Pancreas (tissue), 10 donors: ENCODE data around the gene COMMD8. TPM values are rescaled to one million over a fixed set of nuclear protein-coding genes. Genes with fewer than 3 reads are reported as not detected.

ENCODE experiments used
- ATAC-seq, 4 donors: fragments of 200-7000 bp; cut with Tn5 transposase; one replicate each; pipeline versions ENCODE4 v1.8.0 to v1.9.1; 2020; ENCODE audit warnings: mild to moderate bottlenecking in 4 of 4, moderate library complexity in 4 of 4
- DNase-seq, 6 donors: peaks; one replicate each; pipeline ENCODE4 v3.0.0-alpha.2; 2020
- FAIRE-seq: peaks from 2 replicates; lab custom pipeline; 2012; peaks lifted over from hg19 to GRCh38; lab: Jason Lieb, UNC
- H3K27ac ChIP-seq, 4 donors: fragments of 200-600 bp; sonication (generic); 1 replicate in 3 of 4; 2 replicates in 1 of 4; pipeline versions ENCODE4 v1.5.0 to v1.8.0; 2020
- H3K27me3 ChIP-seq, 4 donors: fragments of 200-600 bp; one replicate each; pipeline ENCODE4 v1.8.0; 2021
- H3K36me3 ChIP-seq, 3 donors: fragments of 200-600 bp; sonication (generic) in 1 of 3; one replicate each; pipeline versions ENCODE4 v1.5.0 to v1.8.0; 2020 to 2021
- H3K4me1 ChIP-seq, 3 donors: fragments of 200-600 bp; one replicate each; pipeline ENCODE4 v1.8.0; 2021
- H3K4me3 ChIP-seq, 4 donors: fragments of 200-600 bp; sonication (generic) in 2 of 4; one replicate each; pipeline versions ENCODE4 v1.5.0 to v1.8.0; 2020 to 2021
- H3K9me3 ChIP-seq, 4 donors: fragments of 200-600 bp; one replicate each; pipeline ENCODE4 v1.8.0; 2021
- CTCF ChIP-seq, 4 donors: fragments of 200-600 bp; sonication (generic) in 3 of 4; IDR thresholded peaks; one replicate each; pipeline versions ENCODE4 v1.5.0 to v1.8.0; 2021; ENCODE audit warnings: antibody characterized with exemption in 4 of 4
- WGBS, 2 donors: extraction: QIAGEN DNeasy Blood & Tissue Kit; methylation state at CpG; one replicate each; pipeline ENCODE4 v1.1.7; 2013; 5-methylcytosine and 5-hydroxymethylcytosine counted together
- intact Hi-C, 3 donors: fragments of 100-400 bp; cut with DNase I; formaldehyde crosslinking; loops; one replicate each; pipeline versions ENCODE4 v1.11.1 to v1.14.2; 2022
- polyA plus RNA-seq, 2 donors: library from polyadenylated mRNA; stranded (reverse); fragments of 200-250 nt; gene quantifications; one replicate each; pipeline ENCODE4 v1.2.3, GENCODE V29; 2013
- total RNA-seq, 6 donors: library from RNA; stranded (reverse); fragmentation: NEBNext Ultra II Directional in 4 of 6; extraction: Animal tissue kit (Norgen Biotek cat#: 25700) in 4 of 6; gene quantifications; one replicate each; pipeline versions ENCODE4 v1.2.1 to v1.2.4, GENCODE V29; 2021 to 2023
- donor health status: healthy with polysubstance abuse.
- donor health status: DM: no; HTN: no; CAD: no; lungs with moderate emphysema.
- donor health status: DM: no; HTN: no; CAD: no.
- donor health status: control.
- donor health status: control.
- donor health status: Bipolar disorder and iron deficiency.
- donor health status: DM: yes; HTN: yes; CAD: no.
- donor health status: DM: no; HTN: no; CAD: no.
- donor health status: DM: no; HTN: no; CAD: no.
- donor health status: DM: yes; HTN: yes; CAD: no.

Gene COMMD8
- total and polyA plus RNA-seq, 8 donors, result 4.2 to 9.5 (median 6.6) TPM

GRCh38 chr4:47485047-47485692 is 21.7 kb upstream of the COMMD8 start, which contains the start of gene ATP10D:
TSS of gene ATP10D (plus strand) at chr4:47485275. CDS start at chr4:47512541, 27,266 bp downstream.
- intact Hi-C loops, result no loop called here
- Histone ChIP-seq H3K4me1 (peaks cover 0 to 10% (median 0%) of the 10 kb centered on the region in 3 donors), H3K9me3 (no peaks in the 10 kb centered on the region), H3K27ac (peak within 1 kb of the TSS; percentile 60 to 96 (median 82)), H3K4me3 (peak within 1 kb of the TSS; percentile 33 to 60 (median 47)), H3K27me3 (no peaks in the 10 kb centered on the region), H3K36me3 (no peaks in the 10 kb centered on the region)
- DNase-seq, result peak; percentile 93 to 97 (median 96)
- peak; percentile 99 to 100 (median 100) for ATAC-seq
- TF ChIP-seq CTCF (IDR thresholded peaks at IDR 0.05), result no peak
- 0% methylated on average over 33 to 34 of the region's 34 CpGs for WGBS, 2 donors
- peak; percentile 51 for FAIRE-seq

DNA sequence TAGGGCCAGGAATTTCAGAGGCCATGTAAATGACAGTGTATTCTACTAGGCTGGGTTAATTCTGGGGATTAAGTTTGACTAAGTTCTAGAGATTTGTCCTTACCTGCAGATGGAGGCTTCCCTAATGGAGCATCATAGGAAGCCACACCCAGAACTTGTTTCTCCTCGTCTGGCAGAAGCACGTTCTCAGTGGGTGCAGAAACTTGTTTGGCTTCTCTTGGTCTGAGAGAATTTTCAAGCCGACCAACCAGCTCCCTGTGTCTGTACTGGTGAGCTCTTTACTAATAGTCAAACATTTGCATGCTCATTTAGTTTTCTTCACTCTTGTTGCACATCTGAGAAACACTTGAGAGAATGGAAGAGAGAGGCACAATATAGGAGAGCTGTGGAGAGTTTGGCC is 20.7 kb upstream of the COMMD8 start:
- H3K27me3 ChIP-seq, result no peaks in the 10 kb centered on the region
- peak overlapping the region in 2 of 4 donors; percentile 89 to 96 for H3K27ac ChIP-seq
- 68 to 78% methylated on average over 3 of the region's 3 CpGs for WGBS, 2 donors
- no peak for TF ChIP-seq CTCF (IDR thresholded peaks at IDR 0.05)
- no peaks in the 10 kb centered on the region for H3K9me3 ChIP-seq
- no peaks in the 10 kb centered on the region for H3K36me3 ChIP-seq
- intact Hi-C loops, result no loop called here
- no peak overlapping the region for H3K4me3 ChIP-seq
- no peak for DNase-seq
- H3K4me1 ChIP-seq, result peaks cover 0 to 10% (median 0%) of the 10 kb centered on the region in 3 donors
- no peak for FAIRE-seq
- no peak for ATAC-seq

- WGBS, 2 donors, result 79 to 84% methylated on average over 3 of the region's 3 CpGs
- FAIRE-seq (no peak), DNase-seq (no peak), ATAC-seq (no peak)
- H3K9me3 ChIP-seq, result no peaks in the 10 kb centered on the region
- H3K27ac ChIP-seq, result no peak overlapping the region
- TF ChIP-seq CTCF (IDR thresholded peaks at IDR 0.05), result no peak
- intact Hi-C loops, result no loop called here
- no peaks in the 10 kb centered on the region for H3K27me3 ChIP-seq
- peaks cover 0 to 10% (median 0%) of the 10 kb centered on the region in 3 donors for H3K4me1 ChIP-seq
- H3K4me3 ChIP-seq, result no peak overlapping the region
- H3K36me3 ChIP-seq, result no peaks in the 10 kb centered on the region
Measured at GRCh38 chr4:47483745-47484144, 20.2 kb upstream of the COMMD8 start.

DNA sequence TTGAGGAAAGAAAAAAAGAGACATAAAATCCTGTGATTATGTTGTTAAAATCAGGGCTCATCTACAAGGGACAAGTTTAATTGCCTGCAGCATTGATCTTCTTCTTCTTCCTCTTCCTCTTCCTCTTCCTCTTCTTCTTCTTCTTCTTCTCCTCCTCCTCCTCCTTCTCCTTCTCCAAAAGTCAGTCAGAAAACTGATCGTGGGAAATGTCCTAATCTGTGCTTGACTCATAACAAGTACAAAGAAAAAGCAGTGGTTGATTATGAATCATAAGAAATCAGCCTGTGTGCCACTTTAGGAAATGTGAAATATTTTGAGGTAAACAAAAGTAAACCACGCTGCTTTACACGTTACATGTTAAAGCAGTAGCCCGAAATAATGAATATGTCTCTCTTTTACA is 18.8 kb upstream of the COMMD8 start:
- FAIRE-seq, result no peak
- H3K27ac ChIP-seq, result no peak overlapping the region
- WGBS, 2 donors, result 61 to 81% methylated on average over 4 of the region's 4 CpGs
- peaks cover 0 to 10% (median 0%) of the 10 kb centered on the region in 3 donors for H3K4me1 ChIP-seq
- H3K9me3 ChIP-seq, result no peaks in the 10 kb centered on the region
- DNase-seq, result no peak
- no peak for ATAC-seq
- TF ChIP-seq CTCF (IDR thresholded peaks at IDR 0.05), result no peak
- intact Hi-C loops, result no loop called here
- no peak overlapping the region for H3K4me3 ChIP-seq
- H3K27me3 ChIP-seq, result no peaks in the 10 kb centered on the region
- H3K36me3 ChIP-seq, result no peaks in the 10 kb centered on the region

- TF ChIP-seq CTCF (IDR thresholded peaks at IDR 0.05), result no peak
- ATAC-seq (no peak), FAIRE-seq (no peak), DNase-seq (no peak)
- H3K4me1 ChIP-seq, result no peaks in the 10 kb centered on the region
- no peak overlapping the region for H3K4me3 ChIP-seq
- no peaks in the 10 kb centered on the region for H3K27me3 ChIP-seq
- H3K9me3 ChIP-seq, result no peaks in the 10 kb centered on the region
- H3K36me3 ChIP-seq, result no peaks in the 10 kb centered on the region
- no peak overlapping the region for H3K27ac ChIP-seq
- intact Hi-C loops, result no loop called here
- 81 to 91% methylated on average over 4 of the region's 4 CpGs for WGBS, 2 donors
Measured at GRCh38 chr4:47478804-47479203, 15.3 kb upstream of the COMMD8 start.
